CD4-positive, alpha-beta T cell treated with Interferon alpha-2 for 1 hour (primary cell): Measurements from ENCODE around the gene LZTR1.
A peak's percentile ranks its signal among the peaks of the same experiment; 100 is the strongest.
"Not testable (repeated sequence)": the region's sequence is repeated elsewhere in the genome, so short reads cannot be mapped to it uniquely, and the experiment has no call there.

Experiments
- DNase-seq, 2 donors: peaks; one replicate each; pipeline ENCODE4 v3.0.0-alpha.2; 2020 to 2022

Gene LZTR1

GRCh38 chr22:21041937-21042336 is 59.8 kb downstream of the LZTR1 start:
- no peak for DNase-seq

- DNase-seq: no peak
Measured at GRCh38 chr22:21042978-21043859, 61.1 kb downstream of the LZTR1 start.

GRCh38 chr22:21043860-21044535 is 61.9 kb downstream of the LZTR1 start:
- DNase-seq: no peak

GRCh38 chr22:21044931-21045584 is 63.0 kb downstream of the LZTR1 start:
- DNase-seq: no peak

GRCh38 chr22:21045585-21046294 is 63.6 kb downstream of the LZTR1 start, which contains the start of gene LRRC74B:
LRRC74B (plus strand) TSS chr22:21045946; CDS start chr22:21045987, 41 bp downstream.
- DNase-seq: peak; percentile 71 to 78

GRCh38 chr22:21047035-21047661 is 65.1 kb downstream of the LZTR1 start:
- DNase-seq: no peak

GRCh38 chr22:21047730-21048129 is 65.6 kb downstream of the LZTR1 start:
- DNase-seq: no peak

GRCh38 chr22:21048448-21048847 is 66.4 kb downstream of the LZTR1 start:
- not testable (repeated sequence) for DNase-seq
